HEK293T (cell line): ENCODE results near the gene TUBG2.

ENCODE experiments used
- CTCF ChIA-PET: fragments of 350-600 bp; formaldehyde crosslinking; extraction: SDS; loops from one replicate; lab custom pipeline; 2021; ENCODE audit warnings: antibody characterized with exemption, inconsistent platforms; lab: Yijun Ruan, JAX
- POLR2A ChIA-PET: fragments of 350-600 bp; formaldehyde crosslinking; extraction: SDS; loops from one replicate; lab custom pipeline; 2020; ENCODE audit warnings: antibody characterized with exemption, inconsistent platforms; lab: Yijun Ruan, JAX
- DNase-seq: peaks from one replicate; pipeline ENCODE4 v3.0.0; 2012; ENCODE audit warnings: mixed read lengths; ENCODE audit errors: extremely low spot score
- ARNT ChIP-seq: fragments of 450-650 bp; IDR thresholded peaks from 2 replicates; pipeline ENCODE4 v1.6.1; 2017; ENCODE audit warnings: mild to moderate bottlenecking
- BHLHE40 ChIP-seq: fragments of 450-650 bp; IDR thresholded peaks from 2 replicates; pipeline ENCODE4 v1.6.1; 2016; ENCODE audit warnings: mild to moderate bottlenecking, moderate library complexity, borderline replicate concordance
- CTBP1 ChIP-seq: fragments of 450-650 bp; IDR thresholded peaks from 2 replicates; pipeline ENCODE4 v1.6.1; 2016; ENCODE audit warnings: borderline replicate concordance
- ELF4 ChIP-seq: fragments of 450-650 bp; IDR thresholded peaks from 2 replicates; pipeline ENCODE4 v1.6.1; 2017; ENCODE audit warnings: antibody characterized with exemption
- FOXA1 ChIP-seq: fragments of 450-650 bp; IDR thresholded peaks from 2 replicates; pipeline ENCODE4 v1.6.1; 2016; ENCODE audit warnings: mild to moderate bottlenecking
- FOXK2 ChIP-seq: fragments of 450-650 bp; IDR thresholded peaks from 2 replicates; pipeline ENCODE4 v1.6.1; 2016; ENCODE audit warnings: mild to moderate bottlenecking
- FOXM1 ChIP-seq: fragments of 450-650 bp; IDR thresholded peaks from 2 replicates; pipeline ENCODE4 v1.6.1; 2017; ENCODE audit warnings: mild to moderate bottlenecking, borderline replicate concordance
- HDGF ChIP-seq: fragments of 450-650 bp; IDR thresholded peaks from 2 replicates; pipeline ENCODE4 v1.6.1; 2017; ENCODE audit warnings: antibody characterized with exemption, borderline replicate concordance
- L3MBTL2 ChIP-seq: fragments of 450-650 bp; conservative IDR thresholded peaks from 2 replicates; pipeline ENCODE4 v1.6.1; 2016; ENCODE audit warnings: mild to moderate bottlenecking
- LEF1 ChIP-seq: fragments of 450-650 bp; IDR thresholded peaks from 2 replicates; pipeline ENCODE4 v1.6.1; 2017; ENCODE audit warnings: mild to moderate bottlenecking, borderline replicate concordance
- NFRKB ChIP-seq: fragments of 450-650 bp; IDR thresholded peaks from 2 replicates; pipeline ENCODE4 v1.6.1; 2016; ENCODE audit warnings: mild to moderate bottlenecking, moderate library complexity
- PKNOX1 ChIP-seq: fragments of 450-650 bp; IDR thresholded peaks from 2 replicates; pipeline ENCODE4 v1.6.1; 2016
- SP1 ChIP-seq: fragments of 450-650 bp; IDR thresholded peaks from 2 replicates; pipeline ENCODE4 v1.6.1; 2017
- SUZ12 ChIP-seq: fragments of 450-650 bp; IDR thresholded peaks from 2 replicates; pipeline ENCODE4 v1.6.1; 2016; ENCODE audit warnings: mild to moderate bottlenecking
- TARDBP ChIP-seq: fragments of 450-650 bp; IDR thresholded peaks from 2 replicates; pipeline ENCODE4 v1.6.1; 2016
- ZNF384 ChIP-seq: fragments of 450-650 bp; IDR thresholded peaks from 2 replicates; pipeline ENCODE4 v1.6.1; 2016

The TUBG2 gene

GRCh38 chr17:42659079-42659931, at the start of gene TUBG2:
Gene TUBG2 (plus strand): TSS chr17:42659284. CDS start chr17:42659504, 220 bp downstream.
- CTCF ChIA-PET: interaction anchor here (1.2 to 1.4 kb wide), 3 partner anchors 15 to 81 kb away, joined by 3 to 6 read pairs (median 4); partner anchors contain the start of gene PLEKHH3
- DNase-seq: peak; percentile 87
- POLR2A ChIA-PET: interaction anchor here (0.6 to 7.9 kb wide), 20 partner anchors 10 to 163 kb away, joined by 3 to 102 read pairs (median 4); partner anchors contain the start of genes NAGLU, PLEKHH3, PSMC3IP and RETREG3
- TF ChIP-seq FOXK2 (no peak), BHLHE40 (no peak), FOXA1 (no peak), HDGF (no peak), ELF4 (no peak), L3MBTL2 (no peak; the same call in 1 of the 2 replicates), TARDBP (no peak), ZNF384 (no peak), SP1 (no peak)

GRCh38 chr17:42609814-42610801, 49.0 kb upstream of the TUBG2 start:
- POLR2A ChIA-PET: interaction anchor here (0.6 to 3.7 kb wide), 31 partner anchors 9 to 164 kb away, joined by 3 to 88 read pairs (median 5); partner anchors contain the start of genes PLEKHH3, PSMC3IP, TUBG2 and VPS25
- CTCF ChIA-PET: interaction anchor here (1.5 to 3.1 kb wide), 2 partner anchors 32 to 69 kb away, joined by 4 to 25 read pairs; partner anchors contain the start of gene PSMC3IP
- peak; percentile 30 for DNase-seq

GRCh38 chr17:42612013-42612412, 47.1 kb upstream of the TUBG2 start:
- no peak for DNase-seq
- CTCF ChIA-PET: interaction anchor here (0.6 kb wide), 1 partner anchor 35 kb away, joined by 3 read pairs; no protein-coding TSS in a partner anchor
- POLR2A ChIA-PET: interaction anchor here (1.1 kb wide), 1 partner anchor 67 kb away, joined by 3 read pairs; no protein-coding TSS in a partner anchor
- TF ChIP-seq FOXK2 (no peak), L3MBTL2 (no peak), NFRKB (no peak), PKNOX1 (no peak), FOXM1 (no peak), TARDBP (no peak)

GRCh38 chr17:42613699-42614295, 45.3 kb upstream of the TUBG2 start:
- no peak for TF ChIP-seq PKNOX1
- TF ChIP-seq ELF4: no peak
- TF ChIP-seq L3MBTL2: no peak
- TF ChIP-seq SP1: no peak
- TF ChIP-seq FOXA1: no peak
- TF ChIP-seq HDGF: no peak
- TF ChIP-seq ARNT: no peak
- no peak for TF ChIP-seq FOXM1
- TF ChIP-seq BHLHE40: no peak
- no peak for TF ChIP-seq ZNF384
- TF ChIP-seq CTBP1: no peak
- no peak for TF ChIP-seq TARDBP
- no peak for TF ChIP-seq NFRKB
- no peak for TF ChIP-seq LEF1
- TF ChIP-seq FOXK2: no peak
- no peak for TF ChIP-seq SUZ12
- ChIA-PET CTCF (no interaction called here), POLR2A (interaction anchor here (0.6 to 1.0 kb wide), 2 partner anchors 22 to 64 kb away, joined by 4 to 8 read pairs; no protein-coding TSS in a partner anchor)
- no peak for DNase-seq

- ChIA-PET CTCF (interaction anchor here (0.5 to 0.6 kb wide), 3 partner anchors 49 to 107 kb away, joined by 3 read pairs; partner anchors contain the start of gene PLEKHH3), POLR2A (interaction anchor here (0.7 to 4.0 kb wide), 10 partner anchors 9 to 155 kb away, joined by 3 to 42 read pairs (median 5); partner anchors contain the start of genes CNTNAP1, PSMC3IP, RETREG3 and TUBG1)
- DNase-seq: no peak
- TF ChIP-seq LEF1 (no peak), FOXA1 (no peak), PKNOX1 (no peak), L3MBTL2 (no peak), SP1 (no peak), ZNF384 (no peak), ARNT (no peak), FOXK2 (no peak), TARDBP (no peak), CTBP1 (no peak), ELF4 (no peak), SUZ12 (no peak), BHLHE40 (no peak), FOXM1 (no peak), NFRKB (no peak), HDGF (no peak)
Observed at GRCh38 chr17:42617956-42618431, 41.1 kb upstream of the TUBG2 start.
